Stimulated activated CD4-positive, alpha-beta T cell treated with anti-CD3 and anti-CD28 coated beads, TNF-alpha, amount 100 ng/mL, for 48 hours (primary cell): ENCODE results near the gene CALM3.
"Not testable (repeated sequence)": the region's sequence is repeated elsewhere in the genome, so short reads cannot be mapped to it uniquely, and the experiment has no call there.

Experiments
- DNase-seq, 3 donors: peaks; one replicate each; pipeline ENCODE4 v3.0.0-alpha.2; 2020; ENCODE audit warnings: low read depth in 3 of 3

The CALM3 gene

DNA sequence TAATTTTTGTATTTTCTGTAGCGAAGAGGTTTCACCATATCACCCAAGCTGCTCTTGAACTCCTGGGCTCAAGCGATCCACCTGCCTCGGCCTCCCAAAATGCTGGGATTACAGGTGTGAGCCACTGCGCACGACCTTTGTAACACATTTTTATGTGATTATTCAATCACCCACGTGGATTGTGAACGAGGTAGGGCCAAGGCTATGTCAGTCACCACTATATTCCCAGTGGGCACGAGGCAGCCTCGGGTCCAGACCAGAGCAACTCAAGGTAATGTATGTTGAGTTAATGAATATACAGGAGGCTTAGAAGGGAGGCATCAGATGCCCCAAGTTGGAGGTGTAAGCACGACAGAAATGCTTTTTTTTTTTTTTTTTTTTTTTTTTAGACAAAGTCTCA is 14.8 kb downstream of the CALM3 start:
- no peak for DNase-seq

GRCh38 chr19:46616631-46617322 is 15.6 kb downstream of the CALM3 start:
- no peak for DNase-seq

DNA sequence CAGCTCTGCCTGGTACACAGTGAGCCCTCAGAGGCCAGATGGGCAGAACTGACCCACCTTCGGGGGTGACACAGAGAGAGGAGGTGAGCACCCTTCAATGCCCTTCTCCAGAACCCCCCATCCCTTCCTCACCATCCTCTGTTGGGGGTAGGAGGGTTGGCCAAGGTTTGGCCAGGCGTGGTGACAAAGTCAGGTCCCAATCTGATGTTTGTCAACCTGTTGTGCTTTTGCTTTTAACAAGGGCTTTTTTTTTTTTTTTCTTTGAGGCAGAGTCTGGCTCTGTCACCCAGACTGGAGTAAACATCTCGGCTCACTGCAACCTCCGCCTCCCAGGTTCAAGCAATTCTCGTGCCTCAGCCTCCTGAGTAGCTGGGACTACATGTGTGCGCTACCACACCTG is 16.5 kb downstream of the CALM3 start:
- DNase-seq = no peak

DNA sequence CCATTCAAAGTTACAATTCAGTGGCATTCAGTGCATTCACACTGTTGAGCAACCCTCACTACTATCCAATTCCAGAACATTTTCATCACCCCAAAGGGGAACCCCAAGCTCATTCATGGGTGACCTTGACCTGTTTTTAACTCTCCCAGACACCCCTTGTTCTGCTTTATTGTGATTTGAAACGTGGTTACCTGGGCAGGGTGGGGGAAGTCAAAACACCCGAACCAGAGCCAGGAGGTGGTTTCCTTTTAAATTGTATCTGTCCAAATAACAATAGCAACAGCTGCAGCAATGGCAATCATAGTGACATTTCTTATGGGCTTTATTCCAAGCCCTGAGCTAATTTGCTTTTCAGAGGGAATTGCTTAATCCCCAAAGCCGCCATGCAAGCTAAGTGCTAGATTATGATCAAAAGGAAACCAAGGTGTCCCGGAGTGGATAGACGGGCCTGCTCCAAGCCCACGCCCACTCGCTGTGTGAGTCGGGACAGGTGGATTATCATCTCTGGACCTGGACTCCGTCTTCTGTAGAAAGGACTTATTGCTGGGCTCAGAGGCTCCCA is 17.6 kb downstream of the CALM3 start:
- DNase-seq = no peak

DNA sequence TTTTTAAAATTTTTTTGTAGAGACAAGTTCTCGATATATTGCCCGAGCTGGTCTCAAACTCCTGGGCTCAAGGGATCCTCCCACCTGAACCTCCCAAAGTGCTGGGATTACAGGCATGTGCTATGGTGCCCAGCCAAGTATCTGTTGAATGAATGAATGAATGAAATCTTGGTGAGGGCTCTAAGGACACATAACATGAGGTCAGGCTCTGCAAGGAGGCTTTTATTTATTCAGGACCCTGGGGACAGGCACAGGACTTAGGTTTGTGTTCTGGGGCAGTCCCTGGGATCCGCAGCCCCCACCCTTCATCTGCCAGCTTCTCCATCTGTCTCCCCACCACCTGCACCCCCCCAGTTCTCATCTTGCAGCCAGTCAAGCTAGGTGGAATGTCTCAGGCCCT is 19.1 kb downstream of the CALM3 start:
- DNase-seq = no peak

- no peak for DNase-seq
These were observed 19.6 kb downstream of the CALM3 start for GRCh38 chr19:46620716-46621115.

DNA sequence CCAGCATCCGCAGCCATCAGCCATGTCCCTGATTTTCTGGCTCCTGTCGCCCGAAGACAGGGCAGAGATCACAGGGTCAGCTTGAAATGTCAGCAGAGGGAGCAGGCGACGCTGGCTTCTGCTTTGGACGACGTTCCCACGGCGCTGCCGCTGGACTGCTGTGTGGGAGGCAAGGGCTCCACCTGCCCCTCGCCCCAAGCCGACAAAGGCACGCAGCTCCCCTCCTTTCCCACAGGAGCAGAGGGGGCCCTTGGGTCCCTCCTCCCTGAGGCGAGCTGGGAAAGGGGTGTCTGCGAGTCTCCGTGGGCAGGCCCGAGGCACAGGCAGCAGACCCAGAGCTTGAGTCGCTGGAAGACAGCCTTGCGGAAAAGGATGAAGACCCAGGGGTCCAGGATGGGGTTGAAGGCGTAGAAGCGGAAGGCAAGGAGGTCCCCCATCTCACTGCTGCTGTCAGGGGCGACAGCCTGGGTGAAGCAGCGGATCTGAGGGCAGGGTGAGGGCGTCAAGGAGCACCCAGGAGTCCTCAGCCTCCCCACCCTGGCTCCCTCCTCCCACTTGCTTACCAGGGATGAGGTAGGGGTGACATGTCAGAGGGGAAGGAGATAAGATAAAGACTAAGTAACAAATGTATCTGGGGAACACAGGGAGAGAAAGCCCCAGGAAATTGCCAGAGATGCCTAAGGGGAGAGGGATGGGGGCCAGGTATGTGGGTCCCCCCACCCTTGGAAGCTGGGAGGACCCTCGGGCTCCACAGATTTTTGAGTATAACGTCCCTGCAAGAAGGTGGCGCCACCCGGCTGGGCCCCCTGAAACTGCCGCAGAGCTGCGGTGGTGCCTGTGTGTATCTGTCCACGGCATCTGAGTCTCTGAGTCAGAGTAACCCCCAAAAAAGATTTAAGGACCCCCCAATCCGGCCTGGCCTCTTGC is 20.3 kb downstream of the CALM3 start:
- DNase-seq = no peak

GRCh38 chr19:46622118-46622446 is 21.0 kb downstream of the CALM3 start:
- DNase-seq = no peak

- no peak for DNase-seq
These were observed 22.9 kb downstream of the CALM3 start for GRCh38 chr19:46623915-46624502.

- no peak for DNase-seq
These were observed 24.0 kb downstream of the CALM3 start, which contains the start of gene PTGIR for GRCh38 chr19:46624958-46625661. Gene PTGIR, minus strand, starts transcription at chr19:46625089. Its CDS starts 864 bp downstream, at chr19:46624225.

- no peak for DNase-seq
These were observed 24.6 kb downstream of the CALM3 start for GRCh38 chr19:46625731-46626130.

- DNase-seq = no peak
These were observed 25.3 kb downstream of the CALM3 start for GRCh38 chr19:46626446-46626845.

GRCh38 chr19:46628970-46629369 is 27.8 kb downstream of the CALM3 start:
- DNase-seq = not testable (repeated sequence)

GRCh38 chr19:46629546-46630025 is 28.5 kb downstream of the CALM3 start:
- DNase-seq = no peak

DNA sequence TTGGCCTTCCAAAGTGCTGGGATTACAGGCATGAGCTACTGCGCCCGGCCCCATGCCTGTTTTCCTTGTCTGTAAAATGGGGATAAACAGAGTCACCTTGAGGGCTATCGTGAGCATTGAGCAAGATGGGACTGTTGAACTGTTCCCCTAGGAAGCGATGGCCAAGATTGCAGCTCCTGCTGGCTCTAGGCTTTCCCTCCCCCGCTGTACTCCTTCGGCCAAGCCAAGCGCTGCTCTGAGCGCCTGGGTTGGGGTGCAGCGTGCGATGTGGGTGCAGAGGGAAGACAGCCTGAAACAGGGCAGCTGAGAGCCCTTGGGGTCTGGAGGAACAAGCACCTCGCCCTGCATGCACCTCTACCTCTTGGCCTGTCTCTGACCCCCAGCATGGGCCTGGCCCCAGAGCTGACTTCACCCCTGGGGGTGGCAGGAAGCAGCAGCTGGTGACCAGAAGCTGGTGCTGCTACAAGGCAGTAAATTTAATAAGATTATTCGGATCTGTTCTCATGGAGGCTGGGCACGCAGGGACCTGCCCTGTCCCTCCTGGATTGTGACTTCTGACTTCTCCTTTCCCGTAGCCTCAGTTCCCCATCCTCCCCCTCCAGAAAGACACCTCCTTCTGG is 29.6 kb downstream of the CALM3 start:
- no peak for DNase-seq

DNA sequence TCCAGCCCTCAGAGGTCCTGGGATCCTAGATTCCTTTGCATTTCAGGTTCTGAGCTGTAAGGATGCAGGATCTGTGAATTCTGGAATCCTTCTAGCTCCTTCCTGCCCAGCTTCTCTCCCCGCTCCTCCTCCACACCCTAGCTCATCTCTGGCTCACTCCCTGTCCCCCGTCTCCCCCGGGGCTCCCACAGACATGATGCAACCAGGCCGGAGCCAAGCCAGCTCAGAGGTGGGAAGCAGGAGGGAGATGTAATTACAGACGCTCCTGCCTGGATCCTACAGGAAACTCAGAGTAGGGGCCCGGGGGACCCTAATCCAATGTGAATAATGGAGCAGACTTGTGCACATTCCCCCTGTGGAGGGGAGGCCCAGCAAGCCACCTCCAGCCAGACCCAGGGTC is 30.4 kb downstream of the CALM3 start:
- DNase-seq = no peak

DNA sequence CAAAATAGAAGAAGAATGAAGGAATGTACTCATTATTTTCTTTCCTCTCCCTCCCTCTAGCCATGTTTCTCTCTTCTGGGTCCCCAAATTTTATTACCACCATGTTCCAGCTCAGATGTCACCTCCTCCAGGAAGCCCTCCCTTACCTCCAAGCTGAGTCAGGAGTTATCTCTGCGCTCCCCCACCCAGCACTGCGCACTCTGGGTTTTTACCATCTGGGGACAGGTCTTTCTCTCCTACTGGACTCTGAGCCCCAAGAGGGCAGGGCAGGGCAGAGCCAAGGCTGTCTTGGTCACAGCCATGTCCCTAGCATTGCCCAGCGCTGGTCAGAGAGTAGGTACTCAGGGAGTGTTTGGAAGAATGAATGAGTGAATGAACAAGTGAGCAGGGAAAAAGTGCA is 32.0 kb downstream of the CALM3 start:
- no peak for DNase-seq

DNA sequence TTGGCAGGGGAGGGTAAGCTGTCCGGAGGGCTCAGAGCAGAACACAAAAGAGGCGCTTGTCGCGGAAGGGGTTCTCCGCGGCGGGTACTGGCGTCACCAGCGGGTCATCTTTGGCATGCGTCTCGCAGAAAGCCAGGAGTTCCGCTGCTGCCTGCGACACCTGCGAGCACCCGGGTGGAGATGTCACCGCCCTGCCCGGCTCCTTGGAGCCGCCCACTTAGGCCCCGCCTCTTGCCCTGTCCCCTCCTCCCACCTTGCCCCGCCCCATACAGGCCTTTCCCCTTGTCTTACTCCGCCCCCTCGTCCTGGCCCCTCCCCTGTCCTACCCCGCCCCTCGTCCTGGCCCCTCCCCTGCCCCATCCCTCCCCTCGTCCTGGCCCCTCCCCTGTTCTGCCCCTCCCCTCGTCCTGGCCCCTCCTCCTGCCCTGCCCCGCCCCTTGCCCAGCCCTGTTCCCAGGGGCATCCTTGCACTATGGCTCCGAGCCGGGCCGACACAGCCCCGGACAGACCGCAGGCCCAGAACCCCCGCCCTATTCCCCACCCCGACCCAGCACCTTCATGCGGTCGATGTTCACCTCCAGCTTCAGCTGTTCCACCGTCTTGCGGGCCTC is 33.0 kb downstream of the CALM3 start:
- peak; percentile 93 to 99 (median 95) for DNase-seq

- no peak for DNase-seq
These were observed 33.6 kb downstream of the CALM3 start for GRCh38 chr19:46634656-46635218.
